Fibroblast of gingiva (primary cell): ENCODE results near the gene CD6.

ENCODE experiments used
- DNase-seq: peaks from one replicate; pipeline ENCODE4 v3.0.0-alpha.2; 2011; ENCODE audit warnings: low read depth

CD6 gene, protein sequence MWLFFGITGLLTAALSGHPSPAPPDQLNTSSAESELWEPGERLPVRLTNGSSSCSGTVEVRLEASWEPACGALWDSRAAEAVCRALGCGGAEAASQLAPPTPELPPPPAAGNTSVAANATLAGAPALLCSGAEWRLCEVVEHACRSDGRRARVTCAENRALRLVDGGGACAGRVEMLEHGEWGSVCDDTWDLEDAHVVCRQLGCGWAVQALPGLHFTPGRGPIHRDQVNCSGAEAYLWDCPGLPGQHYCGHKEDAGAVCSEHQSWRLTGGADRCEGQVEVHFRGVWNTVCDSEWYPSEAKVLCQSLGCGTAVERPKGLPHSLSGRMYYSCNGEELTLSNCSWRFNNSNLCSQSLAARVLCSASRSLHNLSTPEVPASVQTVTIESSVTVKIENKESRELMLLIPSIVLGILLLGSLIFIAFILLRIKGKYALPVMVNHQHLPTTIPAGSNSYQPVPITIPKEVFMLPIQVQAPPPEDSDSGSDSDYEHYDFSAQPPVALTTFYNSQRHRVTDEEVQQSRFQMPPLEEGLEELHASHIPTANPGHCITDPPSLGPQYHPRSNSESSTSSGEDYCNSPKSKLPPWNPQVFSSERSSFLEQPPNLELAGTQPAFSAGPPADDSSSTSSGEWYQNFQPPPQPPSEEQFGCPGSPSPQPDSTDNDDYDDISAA

DNA sequence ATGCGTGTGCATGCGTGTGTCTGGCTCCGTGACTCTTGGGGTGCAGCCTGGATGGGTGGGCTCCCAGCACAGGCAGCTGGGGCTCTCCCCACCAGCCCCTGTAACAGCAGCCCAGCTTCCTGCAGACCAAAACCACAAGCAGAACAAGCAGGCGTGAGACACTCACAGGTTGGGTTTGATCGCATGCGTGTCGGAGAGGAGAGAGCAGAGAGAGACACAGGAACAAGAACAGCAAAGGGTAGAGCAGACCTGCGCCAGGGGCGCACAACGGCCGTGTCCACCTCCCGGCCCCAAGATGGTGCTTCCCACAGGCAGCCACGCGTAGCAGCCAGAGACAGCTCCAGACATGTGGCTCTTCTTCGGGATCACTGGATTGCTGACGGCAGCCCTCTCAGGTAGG is at the start of gene CD6:
TSS of gene CD6 (plus strand) at position 161 of the 400 bp plus-strand sequence. CDS start at position 347, 186 bp downstream.
- DNase-seq = no peak

- DNase-seq = no peak
Measured at GRCh38 chr11:60921777-60922335, 49.6 kb upstream of the CD6 start.

GRCh38 chr11:60922906-60923305 is 48.6 kb upstream of the CD6 start:
- no peak for DNase-seq

- DNase-seq = no peak
Measured at GRCh38 chr11:60923326-60923725, 48.2 kb upstream of the CD6 start.

- DNase-seq = no peak
Measured at GRCh38 chr11:60923800-60924109, 47.7 kb upstream of the CD6 start.

DNA sequence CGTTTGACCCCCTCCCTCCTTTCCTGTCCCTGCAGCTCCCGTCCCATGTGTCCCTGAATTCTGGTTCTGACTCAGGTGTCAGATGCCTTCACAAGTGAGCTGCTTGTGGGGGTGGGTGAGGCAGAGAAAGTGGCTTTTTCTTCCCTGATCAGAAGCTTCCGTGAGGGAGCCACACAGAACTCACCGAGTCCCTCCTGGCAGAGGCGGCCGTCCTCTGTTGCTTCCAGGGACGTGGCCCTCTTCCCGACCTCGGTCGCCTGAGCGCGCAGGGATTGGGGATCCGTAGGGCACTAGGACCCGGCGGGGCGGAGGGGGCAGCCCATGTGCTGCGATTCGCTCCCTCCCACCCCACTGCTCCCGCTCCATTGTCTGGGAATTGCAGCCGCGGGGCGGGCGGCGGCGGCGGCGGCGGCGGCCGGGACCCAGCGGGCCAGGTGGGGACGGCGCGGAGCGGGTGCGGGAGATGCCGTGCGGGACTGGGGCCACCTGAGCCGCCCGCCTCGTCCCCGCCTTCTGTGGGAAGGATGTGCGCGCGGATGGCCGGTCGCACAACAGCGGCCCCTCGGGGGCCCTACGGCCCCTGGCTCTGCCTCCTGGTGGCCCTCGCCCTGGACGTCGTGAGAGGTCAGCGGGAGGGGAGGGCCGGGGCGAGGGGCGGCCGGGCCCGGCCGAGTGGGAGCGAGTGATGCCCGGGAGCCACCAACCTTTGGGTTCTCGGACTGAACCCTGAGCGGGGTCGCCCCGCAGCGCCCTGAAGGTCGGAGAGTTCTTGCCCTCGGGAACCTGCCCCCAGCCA is 47.2 kb upstream of the CD6 start, which contains the start of gene TMEM132A:
TSS of gene TMEM132A (plus strand) at position 351 of the 796 bp plus-strand sequence. CDS start at position 525, 174 bp downstream.
- DNase-seq = peak; percentile 54

GRCh38 chr11:60924906-60925853 is 46.3 kb upstream of the CD6 start:
- DNase-seq = no peak

DNA sequence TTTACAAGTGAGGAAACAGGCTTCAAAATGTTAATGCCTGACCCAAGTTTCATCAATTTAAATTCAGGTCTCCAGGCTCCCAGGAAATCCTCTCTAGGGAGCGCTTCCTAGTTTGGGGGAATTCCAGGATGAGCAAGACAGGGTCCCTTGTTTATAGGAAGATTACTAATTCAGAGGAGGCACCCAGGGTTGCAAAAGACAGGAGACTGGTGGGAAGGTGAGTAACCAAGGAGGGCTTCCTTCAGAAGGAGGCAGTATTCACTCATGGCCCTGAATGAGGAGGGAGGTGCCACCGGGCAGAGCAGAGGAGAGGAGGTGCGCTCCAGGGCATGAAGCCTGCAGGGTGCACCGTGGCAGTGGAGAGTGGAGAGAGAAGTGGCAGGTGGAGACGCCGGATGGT is 45.6 kb upstream of the CD6 start:
- no peak for DNase-seq

DNA sequence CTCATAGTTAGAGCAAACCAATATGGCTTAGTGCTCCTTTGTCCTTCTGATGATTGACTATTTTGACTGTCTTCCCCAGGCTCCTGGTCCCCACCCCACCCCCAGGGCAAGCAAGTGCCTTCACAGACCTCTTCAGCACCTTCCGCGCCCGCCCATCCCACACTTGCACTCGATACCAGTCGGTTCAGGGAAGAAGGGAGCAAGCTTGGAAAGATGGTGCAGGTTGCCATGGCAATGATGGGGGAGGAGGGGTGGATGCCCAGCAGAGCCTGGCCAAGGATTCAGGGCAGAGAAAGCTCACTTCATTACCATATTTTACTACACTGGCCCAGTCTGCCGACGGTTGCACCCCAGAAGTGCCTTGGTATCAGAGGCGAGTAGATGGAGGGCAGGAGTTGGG is 45.0 kb upstream of the CD6 start:
- no peak for DNase-seq

DNA sequence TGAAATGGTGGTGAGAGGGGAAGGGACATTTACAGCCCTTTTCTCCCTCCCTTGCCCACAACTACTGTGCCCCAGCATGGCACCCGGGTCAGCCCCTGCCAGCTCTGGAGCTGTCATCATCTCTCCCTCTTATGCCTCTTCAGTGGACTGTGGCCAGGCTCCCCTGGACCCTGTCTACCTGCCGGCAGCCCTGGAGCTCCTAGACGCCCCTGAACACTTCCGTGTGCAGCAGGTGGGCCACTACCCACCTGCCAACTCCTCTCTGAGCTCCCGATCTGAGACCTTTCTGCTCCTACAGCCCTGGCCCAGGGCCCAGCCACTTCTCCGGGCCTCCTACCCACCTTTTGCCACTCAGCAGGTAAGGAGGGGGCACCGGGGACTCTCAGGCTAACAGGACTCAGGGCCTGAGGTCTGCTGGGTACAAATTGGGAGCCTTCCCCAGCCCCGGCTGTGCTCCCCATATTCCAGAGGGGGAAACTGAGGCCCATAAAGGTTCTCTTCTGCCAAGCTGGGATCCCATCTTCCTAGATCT is 44.4 kb upstream of the CD6 start:
- DNase-seq = no peak

DNA sequence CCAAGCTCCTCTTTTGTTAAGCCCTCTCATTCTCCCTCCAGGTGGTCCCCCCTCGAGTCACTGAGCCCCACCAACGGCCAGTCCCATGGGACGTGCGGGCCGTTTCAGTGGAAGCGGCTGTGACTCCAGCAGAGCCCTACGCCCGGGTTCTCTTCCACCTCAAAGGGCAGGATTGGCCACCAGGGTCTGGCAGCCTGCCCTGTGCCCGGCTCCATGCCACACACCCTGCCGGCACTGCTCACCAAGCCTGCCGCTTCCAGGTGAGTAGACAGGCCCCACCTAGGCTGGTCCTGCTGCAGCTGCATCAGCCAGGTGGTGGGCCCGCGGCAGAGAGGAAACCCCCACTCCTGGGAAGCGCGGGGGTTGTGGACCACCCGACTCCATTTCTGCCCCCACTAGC is 43.9 kb upstream of the CD6 start:
- DNase-seq = no peak

- no peak for DNase-seq
Measured at GRCh38 chr11:60928563-60929001, 42.9 kb upstream of the CD6 start.

DNA sequence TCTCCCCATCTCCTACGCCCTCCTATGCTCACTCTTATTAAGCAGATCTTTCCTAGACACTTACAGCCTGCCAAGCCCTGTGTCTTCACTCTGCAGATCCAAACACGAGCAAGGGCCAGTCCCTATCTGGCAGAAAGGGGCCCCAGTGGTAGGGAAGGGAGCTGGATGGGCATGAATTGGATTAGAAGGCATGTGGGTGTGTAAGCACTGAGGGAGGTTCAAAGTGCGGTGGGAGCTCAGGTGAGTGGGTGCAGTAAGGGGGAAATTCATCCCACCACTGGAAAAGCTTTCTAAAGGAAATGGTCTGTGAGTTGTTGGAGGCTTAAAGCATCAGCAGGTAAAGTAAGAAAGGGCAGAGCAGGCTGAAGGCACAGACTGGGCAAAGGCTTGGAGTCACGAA is 41.7 kb upstream of the CD6 start:
- no peak for DNase-seq

GRCh38 chr11:60930394-60930793 is 41.1 kb upstream of the CD6 start:
- DNase-seq = no peak

DNA sequence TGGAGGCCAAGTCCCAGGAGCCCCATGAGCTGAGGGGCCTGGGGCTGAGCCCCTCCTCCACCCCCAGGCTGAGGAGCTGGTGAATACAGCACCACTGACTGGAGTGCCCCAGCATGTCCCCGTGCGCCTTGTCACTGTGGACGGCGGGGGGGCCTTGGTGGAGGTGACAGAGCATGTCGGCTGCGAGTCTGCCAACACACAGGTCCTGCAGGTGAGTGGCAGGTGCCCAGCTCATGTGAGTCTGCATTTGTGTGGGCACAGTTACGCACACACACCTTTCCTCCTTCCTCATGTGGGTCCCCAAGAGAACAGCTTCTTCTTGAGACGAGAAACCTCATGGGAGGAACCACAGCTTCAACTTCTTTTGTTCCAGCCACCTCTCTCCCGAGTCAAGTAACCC is 39.6 kb upstream of the CD6 start:
- no peak for DNase-seq

DNA sequence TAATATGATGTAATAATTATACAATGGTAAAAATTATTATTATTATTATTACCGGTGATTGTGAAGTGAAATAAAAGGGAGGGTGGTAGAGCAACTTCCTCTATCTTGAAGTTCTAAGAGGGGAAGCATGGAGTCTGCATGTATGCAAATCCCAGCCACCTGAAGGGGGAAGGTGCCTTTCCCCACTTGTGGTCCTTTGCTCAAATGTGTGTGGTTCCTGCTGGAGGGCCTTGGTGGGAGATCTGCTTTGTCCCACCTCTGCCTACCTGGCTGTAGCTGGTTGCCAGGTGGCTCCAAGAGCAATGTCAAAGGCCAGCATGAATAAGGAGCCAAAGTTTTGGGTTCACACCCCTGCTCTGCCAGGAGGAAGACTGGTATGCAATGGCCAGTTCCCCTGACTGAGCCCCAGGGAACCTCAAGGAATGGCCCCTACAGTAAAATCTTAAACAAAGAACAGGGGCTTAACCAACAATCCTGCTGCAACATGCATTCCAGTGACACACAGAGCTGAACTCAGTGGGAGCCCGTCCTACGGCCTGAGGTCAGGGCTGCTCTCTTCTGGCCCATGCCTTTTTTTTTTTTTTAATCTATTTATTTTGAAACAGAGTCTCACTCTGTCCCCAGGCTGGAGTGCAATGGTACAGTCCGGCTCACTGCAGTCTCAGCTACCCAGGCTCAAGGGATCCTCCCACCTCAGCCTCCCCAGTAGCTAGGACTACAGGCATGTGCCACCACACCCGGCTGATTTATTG is 38.7 kb upstream of the CD6 start:
- no peak for DNase-seq

GRCh38 chr11:60933416-60934123 is 37.9 kb upstream of the CD6 start:
- DNase-seq = no peak

DNA sequence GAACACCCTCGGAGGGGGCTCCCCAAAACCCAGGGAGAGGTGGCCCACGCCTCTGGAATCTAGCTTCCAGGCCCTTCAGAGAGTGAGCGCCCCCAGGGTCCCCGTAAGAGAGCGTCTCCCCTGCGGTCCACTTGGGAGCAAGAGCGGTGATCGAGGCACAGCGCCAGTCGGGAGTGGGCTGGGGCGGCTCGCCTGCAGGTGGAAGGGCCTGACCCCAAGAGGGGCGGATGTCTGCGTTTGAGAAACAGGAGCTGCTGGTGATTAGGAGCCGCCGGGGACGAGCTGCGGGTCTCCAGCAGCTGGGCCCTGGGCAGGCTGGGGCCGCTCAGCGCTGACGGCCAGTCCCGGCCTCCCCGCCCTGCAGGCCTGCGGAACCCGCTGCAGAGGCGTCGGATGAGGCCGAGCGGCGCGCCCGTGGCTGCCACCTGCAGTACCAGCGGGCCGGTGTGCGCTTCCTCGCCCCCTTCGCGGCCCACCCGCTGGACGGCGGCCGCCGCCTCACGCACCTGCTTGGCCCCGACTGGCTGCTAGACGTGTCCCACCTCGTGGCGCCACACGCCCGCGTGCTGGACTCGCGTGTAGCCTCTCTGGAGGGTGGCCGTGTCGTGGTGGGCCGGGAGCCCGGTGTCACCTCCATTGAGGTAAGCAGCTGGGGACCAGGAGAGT is 37.2 kb upstream of the CD6 start:
- DNase-seq = no peak
